Uterus (tissue), 4 donors: ENCODE data around the gene CLMN. TPM values are rescaled to one million over a fixed set of nuclear protein-coding genes. Genes with fewer than 3 reads are reported as not detected.

Source experiments
- DNase-seq, 2 donors: peaks; one replicate each; pipeline ENCODE4 v3.0.0-alpha.2; 2019 to 2020
- H3K27ac ChIP-seq, 2 donors: fragments of 200-600 bp; sonication (generic); 1 replicate in 1 of 2; 2 replicates in 1 of 2; pipeline ENCODE4 v1.5.1; 2016 to 2018
- H3K27me3 ChIP-seq, 2 donors: fragments of 200-600 bp; sonication (generic); one replicate each; pipeline ENCODE4 v1.5.1; 2018 to 2019; ENCODE audit warnings: control low read depth in 1 of 2
- H3K36me3 ChIP-seq, 2 donors: fragments of 200-600 bp; sonication (generic); one replicate each; pipeline ENCODE4 v1.5.1; 2019; ENCODE audit warnings: control low read depth in 1 of 2
- H3K4me1 ChIP-seq, 2 donors: fragments of 200-600 bp; sonication (generic); one replicate each; pipeline ENCODE4 v1.5.1; 2018 to 2019; ENCODE audit warnings: control low read depth in 1 of 2
- H3K4me3 ChIP-seq, 2 donors: fragments of 200-600 bp; sonication (generic); 1 replicate in 1 of 2; 2 replicates in 1 of 2; pipeline ENCODE4 v1.5.1; 2018 to 2019; ENCODE audit warnings: mild to moderate bottlenecking in 1 of 2
- H3K9me3 ChIP-seq, 2 donors: fragments of 200-600 bp; sonication (generic); one replicate each; pipeline ENCODE4 v1.5.1; 2019; ENCODE audit warnings: control low read depth in 1 of 2
- POLR2A ChIP-seq, 2 donors: fragments of 450-650 bp; IDR thresholded peaks; one replicate each; pipeline ENCODE4 v1.6.1; 2016; ENCODE audit warnings: antibody characterized with exemption in 2 of 2, mild to moderate bottlenecking in 1 of 2, moderate library complexity in 1 of 2
- intact Hi-C: fragments of 100-400 bp; cut with DNase I; formaldehyde crosslinking; loops from one replicate; pipeline ENCODE4 v1.15.1; 2023; ENCODE audit warnings: low total_unique reads
- total RNA-seq, 4 donors: library from RNA; depleted of rRNA in 3 of 4; stranded (reverse); fragments of >200 nt in 3 of 4; gene quantifications; one replicate each; pipeline versions ENCODE4 v1.1.0 to v1.2.4, GENCODE V29; 2014 to 2023
- TF ChIP-seq, protein P1 (sequence below), 4 experiments: fragments of 200-600 bp in 2 of 4; fragments of 450-650 bp in 2 of 4; sonication (generic) in 2 of 4; IDR thresholded peaks; one replicate each; pipeline ENCODE4 v1.5.1; 2016 to 2019; ENCODE audit warnings: antibody characterized with exemption in 4 of 4, mild to moderate bottlenecking in 2 of 4, moderate library complexity in 1 of 4
- donor health status: DM: yes; HTN: yes; CAD: no.

The CLMN gene
- total RNA-seq, 4 donors from 2014 or later = 5.0 to 55.0 (median 12.4) TPM

DNA sequence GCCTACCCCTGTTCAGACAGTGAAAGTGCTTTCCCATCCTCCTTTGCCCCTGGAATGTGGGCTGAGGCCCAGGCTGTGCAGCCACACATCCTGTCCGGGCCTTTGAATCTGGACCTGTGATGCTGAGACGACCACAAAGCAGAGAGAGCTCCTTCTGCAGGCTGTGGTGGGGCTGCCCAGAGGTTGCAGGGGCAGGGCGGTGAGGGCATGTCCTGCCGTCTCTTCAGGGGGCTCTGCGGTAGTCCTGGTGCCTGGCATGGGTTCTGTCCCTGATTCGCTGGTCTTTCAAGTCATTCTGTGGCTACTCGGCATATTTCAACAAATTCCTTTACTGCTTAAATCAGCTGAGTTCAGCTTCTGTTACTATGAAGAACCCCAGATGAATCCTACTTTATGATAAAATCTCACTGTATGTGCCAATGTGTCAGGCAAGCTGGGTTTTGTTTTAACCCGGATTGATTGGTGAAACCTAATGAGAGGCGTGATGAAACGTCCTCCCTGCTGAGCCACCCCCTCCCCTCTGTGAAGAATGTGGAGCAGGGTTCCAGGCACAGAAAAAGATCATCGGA is 99.0 kb downstream of the CLMN start:
- H3K36me3 ChIP-seq = no peaks in the 10 kb centered on the region
- no peak for TF ChIP-seq POLR2A (IDR thresholded peaks at IDR 0.05)
- TF ChIP-seq, protein P1, sequence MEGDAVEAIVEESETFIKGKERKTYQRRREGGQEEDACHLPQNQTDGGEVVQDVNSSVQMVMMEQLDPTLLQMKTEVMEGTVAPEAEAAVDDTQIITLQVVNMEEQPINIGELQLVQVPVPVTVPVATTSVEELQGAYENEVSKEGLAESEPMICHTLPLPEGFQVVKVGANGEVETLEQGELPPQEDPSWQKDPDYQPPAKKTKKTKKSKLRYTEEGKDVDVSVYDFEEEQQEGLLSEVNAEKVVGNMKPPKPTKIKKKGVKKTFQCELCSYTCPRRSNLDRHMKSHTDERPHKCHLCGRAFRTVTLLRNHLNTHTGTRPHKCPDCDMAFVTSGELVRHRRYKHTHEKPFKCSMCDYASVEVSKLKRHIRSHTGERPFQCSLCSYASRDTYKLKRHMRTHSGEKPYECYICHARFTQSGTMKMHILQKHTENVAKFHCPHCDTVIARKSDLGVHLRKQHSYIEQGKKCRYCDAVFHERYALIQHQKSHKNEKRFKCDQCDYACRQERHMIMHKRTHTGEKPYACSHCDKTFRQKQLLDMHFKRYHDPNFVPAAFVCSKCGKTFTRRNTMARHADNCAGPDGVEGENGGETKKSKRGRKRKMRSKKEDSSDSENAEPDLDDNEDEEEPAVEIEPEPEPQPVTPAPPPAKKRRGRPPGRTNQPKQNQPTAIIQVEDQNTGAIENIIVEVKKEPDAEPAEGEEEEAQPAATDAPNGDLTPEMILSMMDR (IDR thresholded peaks at IDR 0.05) = no peak
- peak; percentile 54 to 56 for DNase-seq
- no peaks in the 10 kb centered on the region for H3K27me3 ChIP-seq
- no peaks in the 10 kb centered on the region for H3K4me1 ChIP-seq
- intact Hi-C loops = no loop called here
- H3K9me3 ChIP-seq = no peaks in the 10 kb centered on the region
- H3K27ac ChIP-seq = peak overlapping the region; percentile 64 to 68
- no peak overlapping the region for H3K4me3 ChIP-seq

DNA sequence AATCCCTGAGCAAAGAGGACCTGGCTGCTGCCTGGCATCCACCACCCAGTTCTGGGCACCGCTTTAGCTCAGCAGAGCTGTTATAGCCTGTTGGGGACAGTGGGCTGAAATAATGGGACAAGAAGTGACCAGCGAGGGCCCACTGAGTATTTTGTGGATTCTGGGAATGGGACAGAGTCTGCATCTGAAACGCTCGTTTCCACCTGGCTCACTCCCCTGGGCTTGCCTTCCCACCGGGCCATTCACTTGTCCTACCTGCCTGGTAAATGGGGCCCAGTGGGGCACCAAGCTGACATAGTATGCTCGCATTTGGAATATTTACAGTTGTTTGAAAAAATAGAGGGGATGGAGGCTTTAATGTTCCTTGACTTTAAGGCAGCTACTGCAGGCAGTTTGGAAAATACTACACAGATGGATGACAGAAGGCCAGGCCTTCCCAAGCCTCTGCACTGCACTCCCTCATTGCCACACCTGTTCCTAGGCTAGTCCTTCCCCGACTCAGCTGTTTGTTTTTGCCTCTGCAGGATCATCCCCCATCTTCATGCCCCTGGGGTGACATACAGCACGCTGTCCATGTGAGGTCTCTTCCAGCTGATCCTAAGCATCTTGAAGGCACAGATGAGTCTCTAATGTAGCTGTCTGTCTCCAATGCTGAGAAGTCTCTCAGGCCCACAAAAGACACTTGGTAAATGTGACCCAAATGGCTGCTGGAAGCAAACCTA is 101.1 kb downstream of the CLMN start:
- Histone ChIP-seq H3K27me3 (no peaks in the 10 kb centered on the region), H3K27ac (no peak overlapping the region), H3K36me3 (no peaks in the 10 kb centered on the region), H3K4me3 (no peak overlapping the region), H3K9me3 (no peaks in the 10 kb centered on the region), H3K4me1 (no peaks in the 10 kb centered on the region)
- intact Hi-C loops = no loop called here
- TF ChIP-seq, protein P1 (IDR thresholded peaks at IDR 0.05) = no peak
- TF ChIP-seq POLR2A (IDR thresholded peaks at IDR 0.05) = no peak
- no peak for DNase-seq

DNA sequence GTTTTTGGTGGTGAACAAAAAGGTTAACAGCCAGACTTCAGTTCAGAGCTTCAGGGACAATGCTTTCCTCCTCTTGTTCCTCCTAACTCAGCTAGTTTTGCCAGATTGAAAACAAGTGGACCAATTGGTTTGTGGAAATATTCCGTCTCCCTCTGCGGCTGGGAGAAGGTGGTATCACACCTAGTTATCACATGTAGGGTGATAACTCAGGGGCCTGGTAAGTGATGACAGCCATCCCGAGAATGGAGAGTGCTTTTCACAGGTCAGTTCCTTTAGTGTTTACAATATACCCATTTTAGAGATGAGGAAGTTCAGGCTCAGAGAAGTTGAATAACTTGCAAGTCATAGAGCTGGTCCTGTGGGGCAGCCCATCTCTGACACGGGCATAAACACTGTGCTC is 101.7 kb downstream of the CLMN start:
- Histone ChIP-seq H3K27ac (no peak overlapping the region), H3K36me3 (no peaks in the 10 kb centered on the region), H3K27me3 (no peaks in the 10 kb centered on the region), H3K4me3 (no peak overlapping the region), H3K9me3 (no peaks in the 10 kb centered on the region), H3K4me1 (no peaks in the 10 kb centered on the region)
- TF ChIP-seq POLR2A (IDR thresholded peaks at IDR 0.05) = no peak
- TF ChIP-seq, protein P1 (IDR thresholded peaks at IDR 0.05) = no peak
- no peak for DNase-seq
- intact Hi-C loops = no loop called here

GRCh38 chr14:95217391-95217900 is 102.3 kb downstream of the CLMN start:
- no peak for TF ChIP-seq POLR2A (IDR thresholded peaks at IDR 0.05)
- TF ChIP-seq, protein P1 (IDR thresholded peaks at IDR 0.05) = no peak
- no peak overlapping the region for H3K4me3 ChIP-seq
- H3K27ac ChIP-seq = no peak overlapping the region
- H3K36me3 ChIP-seq = no peaks in the 10 kb centered on the region
- H3K27me3 ChIP-seq = no peaks in the 10 kb centered on the region
- H3K9me3 ChIP-seq = no peaks in the 10 kb centered on the region
- H3K4me1 ChIP-seq = no peaks in the 10 kb centered on the region
- intact Hi-C loops = no loop called here
- DNase-seq = no peak

- no peak for TF ChIP-seq POLR2A (IDR thresholded peaks at IDR 0.05)
- TF ChIP-seq, protein P1 (IDR thresholded peaks at IDR 0.05) = no peak
- Histone ChIP-seq H3K27ac (no peak overlapping the region), H3K27me3 (no peaks in the 10 kb centered on the region), H3K36me3 (no peaks in the 10 kb centered on the region), H3K9me3 (no peaks in the 10 kb centered on the region), H3K4me3 (no peak overlapping the region), H3K4me1 (no peaks in the 10 kb centered on the region)
- no peak for DNase-seq
- intact Hi-C loops = no loop called here
These were observed 103.7 kb downstream of the CLMN start for GRCh38 chr14:95216008-95216407.
